ENCODE data around the gene CELA2B.
"Not testable (repeated sequence)": the region's sequence is repeated elsewhere in the genome, so short reads cannot be mapped to it uniquely, and the experiment has no call there.

Gene CELA2B

GRCh38 chr1:15501208-15502032 lies 25.5 kb downstream of the CELA2B start:
- peak; percentile 48 for DNase-seq

GRCh38 chr1:15504436-15504835 lies 28.5 kb downstream of the CELA2B start:
- no peak for DNase-seq

GRCh38 chr1:15506831-15507230 lies 30.9 kb downstream of the CELA2B start:
- no peak for DNase-seq

- no peak for DNase-seq
These were observed 31.4 kb downstream of the CELA2B start for GRCh38 chr1:15507278-15507677.

GRCh38 chr1:15508700-15509487 lies 33.0 kb downstream of the CELA2B start:
- DNase-seq = no peak

- no peak for DNase-seq
These were observed 33.7 kb downstream of the CELA2B start for GRCh38 chr1:15509586-15509985.

- no peak for DNase-seq
These were observed 34.9 kb downstream of the CELA2B start for GRCh38 chr1:15510611-15511405.

- no peak for DNase-seq
These were observed 37.3 kb downstream of the CELA2B start for GRCh38 chr1:15513192-15513591.

- no peak for DNase-seq
These were observed 38.0 kb downstream of the CELA2B start for GRCh38 chr1:15513919-15514318.

- DNase-seq = not testable (repeated sequence)
These were observed 38.7 kb downstream of the CELA2B start for GRCh38 chr1:15514557-15514956.

- no peak for DNase-seq
These were observed 39.2 kb downstream of the CELA2B start for GRCh38 chr1:15515022-15515663.

- DNase-seq = no peak
These were observed 43.7 kb downstream of the CELA2B start for GRCh38 chr1:15519625-15520024.

GRCh38 chr1:15521206-15521906 lies 45.5 kb downstream of the CELA2B start:
- not testable (repeated sequence) for DNase-seq

GRCh38 chr1:15522551-15522950 lies 46.6 kb downstream of the CELA2B start:
- no peak for DNase-seq

GRCh38 chr1:15523104-15524020 lies 47.5 kb downstream of the CELA2B start:
- DNase-seq = no peak

GRCh38 chr1:15524021-15524282 lies 48.0 kb downstream of the CELA2B start, which contains the start of gene CASP9:
Gene CASP9 (minus strand): TSS chr1:15524215. CDS start chr1:15524200, 15 bp downstream.
- no peak for DNase-seq

- DNase-seq = peak; percentile 100
These were observed 48.6 kb downstream of the CELA2B start for GRCh38 chr1:15524283-15525049.

GRCh38 chr1:15525050-15526020 lies 49.4 kb downstream of the CELA2B start:
- peak; percentile 25 for DNase-seq

- DNase-seq = no peak
These were observed 50.2 kb downstream of the CELA2B start for GRCh38 chr1:15526021-15526489.

All from NCI-H345 (cell line).